H1 (cell line): ENCODE measurements around the gene CLIC1. TPM values are rescaled to one million over a fixed set of nuclear protein-coding genes. Genes with fewer than 3 reads are reported as not detected.

Experiments used
- CTCF ChIA-PET: fragments of 300-600 bp; sonication (Branson Sonifier 250); formaldehyde crosslinking; loops from one replicate; lab custom pipeline; 2021; ENCODE audit not compliant: partially characterized antibody; lab: Charles Lee
- POLR2A ChIA-PET: fragments of 300-600 bp; sonication (Branson Sonifier 250); formaldehyde crosslinking; loops from one replicate; lab custom pipeline; 2021; ENCODE audit warnings: inconsistent platforms; ENCODE audit not compliant: partially characterized antibody; lab: Charles Lee
- DNase-seq, 2 experiments: peaks; one replicate each; pipeline versions ENCODE4 v3.0.0 to v3.0.0-alpha.2; 2010 to 2022; ENCODE audit warnings: low spot score in 2 of 2, low read depth in 1 of 2, mixed read lengths in 1 of 2
- FAIRE-seq: peaks from 2 replicates; lab custom pipeline; 2011; peaks lifted over from hg19 to GRCh38; lab: Jason Lieb, UNC
- H2AFZ ChIP-seq: 2 replicates; pipeline ENCODE4 v1.8.1; 2012; ENCODE audit warnings: low read length, inconsistent platforms
- H2AK5ac ChIP-seq: 2 replicates; pipeline ENCODE4 v1.6.1; 2013; ENCODE audit warnings: low read depth, low read length
- H2BK120ac ChIP-seq: replicated peaks from 2 replicates; pipeline ENCODE3; 2013; ENCODE audit warnings: low read depth, low read length, inconsistent platforms
- H2BK12ac ChIP-seq: 2 replicates; pipeline ENCODE4 v1.6.1; 2013; ENCODE audit warnings: low read depth, low read length
- H2BK15ac ChIP-seq: 2 replicates; pipeline ENCODE4 v1.6.1; 2013; ENCODE audit warnings: low read length
- H2BK20ac ChIP-seq: 2 replicates; pipeline ENCODE4 v1.6.1; 2013; ENCODE audit warnings: low read length
- H2BK5ac ChIP-seq: 2 replicates; pipeline ENCODE4 v1.6.1; 2013; ENCODE audit warnings: low read depth, low read length
- H3K14ac ChIP-seq: 2 replicates; pipeline ENCODE4 v1.6.1; 2013; ENCODE audit warnings: inconsistent platforms; ENCODE audit not compliant: insufficient read length
- H3K18ac ChIP-seq: 2 replicates; pipeline ENCODE4 v1.6.1; 2013; ENCODE audit warnings: low read length; ENCODE audit errors: extremely low read depth
- H3K23ac ChIP-seq: 2 replicates; pipeline ENCODE4 v1.6.1; 2013; ENCODE audit warnings: inconsistent platforms; ENCODE audit not compliant: insufficient read length
- H3K23me2 ChIP-seq: 2 replicates; pipeline ENCODE4 v1.6.1; 2013; ENCODE audit warnings: low read depth, low read length
- H3K27ac ChIP-seq: 2 replicates; pipeline ENCODE4 v1.6.1; 2011; ENCODE audit warnings: low read depth, low read length, inconsistent platforms
- H3K27me3 ChIP-seq, 4 experiments: replicated peaks in 1 of 4; 1 replicate in 1 of 4; 2 replicates in 3 of 4; pipeline versions ENCODE4 v1.6.1 to v1.8.1; 2011 to 2013; ENCODE audit warnings: low read length in 3 of 4, mild to moderate bottlenecking in 3 of 4, inconsistent platforms in 2 of 4, mixed read lengths in 2 of 4, moderate library complexity in 1 of 4; ENCODE audit not compliant: control insufficient read depth in 3 of 4, insufficient read depth in 3 of 4; ENCODE audit errors: extremely low read depth in 1 of 4
- H3K36me3 ChIP-seq, 4 experiments: 2 replicates each; pipeline versions ENCODE4 v1.6.1 to v1.8.1; 2011 to 2013; ENCODE audit warnings: mild to moderate bottlenecking in 4 of 4, low read length in 3 of 4, moderate library complexity in 2 of 4, control low read depth in 1 of 4, inconsistent platforms in 1 of 4; ENCODE audit not compliant: insufficient read depth in 4 of 4, control insufficient read depth in 2 of 4
- H3K4ac ChIP-seq: replicated peaks from 2 replicates; pipeline ENCODE3; 2013; ENCODE audit warnings: low read length, low read depth, mixed read lengths, inconsistent platforms; ENCODE audit not compliant: insufficient read length
- H3K4me1 ChIP-seq, 4 experiments: replicated peaks in 1 of 4; 1 replicate in 1 of 4; 2 replicates in 3 of 4; pipeline versions ENCODE4 v1.6.1 to v1.8.1; 2011 to 2013; ENCODE audit warnings: low read length in 3 of 4, inconsistent platforms in 2 of 4, mixed read lengths in 1 of 4; ENCODE audit not compliant: insufficient read depth in 4 of 4, control insufficient read depth in 3 of 4
- H3K4me2 ChIP-seq, 2 experiments: 2 replicates each; pipeline versions ENCODE4 v1.6.1 to v1.8.1; 2011 to 2013; ENCODE audit warnings: low read depth in 2 of 2, low read length in 2 of 2, control low read depth in 1 of 2, inconsistent platforms in 1 of 2, mild to moderate bottlenecking in 1 of 2; ENCODE audit not compliant: insufficient read depth in 1 of 2
- H3K4me3 ChIP-seq, 4 experiments: fragments of 200-600, 300-600 bp in 1 of 4; sonication (generic), shearing (Covaris generic), sonication (Bioruptor Twin) in 1 of 4; 2 replicates each; pipeline versions ENCODE4 v1.5.1 to v1.8.1; 2011 to 2016; ENCODE audit warnings: low read length in 4 of 4, low read depth in 3 of 4, control low read depth in 2 of 4, inconsistent platforms in 2 of 4, mild to moderate bottlenecking in 2 of 4, mixed read lengths in 1 of 4, moderate library complexity in 1 of 4; ENCODE audit not compliant: insufficient read depth in 2 of 4; ENCODE audit errors: extremely low read depth in 1 of 4
- H3K56ac ChIP-seq: replicated peaks from 2 replicates; pipeline ENCODE3; 2013; ENCODE audit warnings: low read depth, mild to moderate bottlenecking, mixed read lengths, low read length, inconsistent platforms; ENCODE audit not compliant: insufficient read length
- H3K79me1 ChIP-seq: 2 replicates; pipeline ENCODE4 v1.6.1; 2013; ENCODE audit warnings: low read depth, low read length, control low read depth
- H3K79me2 ChIP-seq, 2 experiments: 2 replicates each; pipeline versions ENCODE4 v1.6.1 to v1.8.1; 2012 to 2013; ENCODE audit warnings: low read length in 2 of 2, mild to moderate bottlenecking in 2 of 2, inconsistent platforms in 1 of 2; ENCODE audit not compliant: insufficient read depth in 2 of 2, control insufficient read depth in 1 of 2
- H3K9ac ChIP-seq, 4 experiments: replicated peaks in 1 of 4; 1 replicate in 1 of 4; 2 replicates in 3 of 4; pipeline versions ENCODE4 v1.6.1 to v1.8.1; 2011 to 2013; ENCODE audit warnings: low read depth in 3 of 4, low read length in 3 of 4, control low read depth in 2 of 4, mild to moderate bottlenecking in 2 of 4, moderate library complexity in 2 of 4, inconsistent platforms in 1 of 4; ENCODE audit errors: extremely low read depth in 1 of 4
- H3K9me3 ChIP-seq, 2 experiments: 2 replicates each; pipeline versions ENCODE4 v1.6.1 to v1.8.1; 2012 to 2013; ENCODE audit warnings: mild to moderate bottlenecking in 2 of 2, moderate library complexity in 2 of 2, control low read depth in 1 of 2, inconsistent platforms in 1 of 2, low read depth in 1 of 2, low read length in 1 of 2, mixed read lengths in 1 of 2; ENCODE audit not compliant: insufficient read depth in 2 of 2
- H4K20me1 ChIP-seq, 2 experiments: replicated peaks in 1 of 2; 2 replicates each; pipeline versions ENCODE3 to v1.8.1; 2011 to 2013; ENCODE audit warnings: inconsistent platforms in 2 of 2, low read length in 2 of 2, mild to moderate bottlenecking in 1 of 2; ENCODE audit not compliant: insufficient read depth in 2 of 2, control insufficient read depth in 1 of 2
- H4K5ac ChIP-seq: 2 replicates; pipeline ENCODE4 v1.6.1; 2013; ENCODE audit warnings: low read length, low read depth, mixed read lengths, inconsistent platforms; ENCODE audit not compliant: insufficient read length
- H4K8ac ChIP-seq: 2 replicates; pipeline ENCODE4 v1.8.0; 2013; ENCODE audit warnings: mild to moderate bottlenecking, moderate library complexity, low read length, inconsistent platforms; ENCODE audit not compliant: insufficient read depth; ENCODE audit errors: extremely low read depth
- H4K91ac ChIP-seq: replicated peaks from 2 replicates; pipeline ENCODE3; 2013; ENCODE audit warnings: low read length, mixed read lengths, inconsistent platforms; ENCODE audit not compliant: insufficient read length
- CBX5 ChIP-seq: fragments of 300-800, 300-1000 bp; sonication (generic); IDR thresholded peaks from 2 replicates; pipeline ENCODE4 v1.7.1; 2016; ENCODE audit warnings: antibody characterized with exemption, low read length, low read depth
- CBX8 ChIP-seq: fragments of 300-800, 300-1000 bp; sonication (generic); IDR thresholded peaks from 2 replicates; pipeline ENCODE4 v1.7.1; 2016; ENCODE audit warnings: low read depth, low read length, borderline replicate concordance
- JUN ChIP-seq: IDR thresholded peaks from 2 replicates; pipeline ENCODE4 v1.6.1; 2011; ENCODE audit warnings: low read depth, mild to moderate bottlenecking, improper control_type of control experiment, low read length
- NANOG ChIP-seq: IDR thresholded peaks from 2 replicates; pipeline ENCODE4 v1.6.1; 2011; ENCODE audit warnings: low read length, low read depth, mild to moderate bottlenecking, inconsistent platforms; ENCODE audit not compliant: insufficient read depth, poor library complexity, severe bottlenecking
- NRF1 ChIP-seq: IDR thresholded peaks from 2 replicates; pipeline ENCODE4 v1.6.1; 2011; ENCODE audit warnings: mild to moderate bottlenecking, low read depth, low read length, improper control_type of control experiment
- RXRA ChIP-seq: IDR thresholded peaks from 2 replicates; pipeline ENCODE4 v1.6.1; 2011; ENCODE audit warnings: low read depth, mild to moderate bottlenecking, low read length, moderate library complexity; ENCODE audit not compliant: insufficient read depth
- SIN3A ChIP-seq, 2 experiments: IDR thresholded peaks in 1 of 2; conservative IDR thresholded peaks in 1 of 2; 2 replicates each; pipeline ENCODE4 v1.6.1; 2011 to 2012; ENCODE audit warnings: low read length in 2 of 2, improper control_type of control experiment in 1 of 2, low read depth in 1 of 2, mild to moderate bottlenecking in 1 of 2
- SP1 ChIP-seq: IDR thresholded peaks from 2 replicates; pipeline ENCODE4 v1.6.1; 2011; ENCODE audit warnings: low read depth, low read length
- TBP ChIP-seq: IDR thresholded peaks from 2 replicates; pipeline ENCODE4 v1.6.1; 2011; ENCODE audit warnings: low read depth, low read length, improper control_type of control experiment
- WGBS, 2 experiments: shearing (Covaris generic) in 1 of 2; methylation state at CpG; one replicate each; pipeline versions ENCODE4 v1.1.6 to v1.1.7; 2013 to 2015; ENCODE audit warnings: low lambda C conversion rate in 2 of 2, mixed read lengths in 2 of 2, inconsistent platforms in 1 of 2, low coverage in 1 of 2, missing lambda C conversion rate in 1 of 2; ENCODE audit not compliant: insufficient replicate concordance in 2 of 2, insufficient coverage in 1 of 2, insufficient read length in 1 of 2; ENCODE audit errors: extremely low coverage in 1 of 2, missing lambda C conversion rate in 1 of 2; 5-methylcytosine and 5-hydroxymethylcytosine counted together
- polyA plus RNA-seq, 7 experiments: library from polyadenylated mRNA; depleted of rRNA in 3 of 7; stranded (reverse) in 5 of 7; unstranded in 2 of 7; fragments of >200 nt in 5 of 7; fragments of 200-250 nt in 2 of 7; gene quantifications; 1 replicate in 5 of 7; 2 replicates in 1 of 7; 4 replicates in 1 of 7; pipeline versions ENCODE4 v1.2.1 to v1.2.3, GENCODE V29; 2011 to 2013; ENCODE audit warnings: missing spikeins in 2 of 7, mixed read lengths in 2 of 7
- total RNA-seq: library from RNA; stranded (reverse); fragmentation: NEBNext Ultra II Directional; extraction: Animal tissue kit (Norgen Biotek cat#: 25700); gene quantifications from 2 replicates; pipeline ENCODE4 v1.2.1, GENCODE V29; 2021

The CLIC1 gene
- total and polyA plus RNA-seq, 2 of the 8 experiments (the other 6 are each of a cell fraction or from before 2014, with no cell fraction given): 250 to 277 TPM

GRCh38 chr6:31733734-31734133 lies 2.6 kb downstream of the CLIC1 start:
- no peak for FAIRE-seq
- no peaks in the 10 kb centered on the region for H3K9me3 ChIP-seq
- H2BK20ac ChIP-seq: no peak overlapping the region
- CTCF ChIA-PET: interaction anchor here (0.8 to 3.1 kb wide), 7 partner anchors 10 to 96 kb away, joined by 3 to 12 read pairs (median 3); partner anchors contain the start of gene MPIG6B
- H2BK12ac ChIP-seq: no peak overlapping the region; the same call in 1 of the 2 replicates
- no peak overlapping the region; a peak in 1 of 7 replicates for H3K9ac ChIP-seq
- H2BK120ac ChIP-seq: no peak overlapping the region
- H3K4me2 ChIP-seq: peak overlapping the region; percentile 78 to 99; a peak in 3 of 4 replicates
- TF ChIP-seq NANOG (no peak), JUN (no peak), SP1 (no peak), NRF1 (no peak), CBX8 (no peak), CBX5 (no peak), SIN3A (conservative IDR thresholded peaks at IDR 0.05 in 1 of 2, IDR thresholded peaks at IDR 0.05 in 1 of 2; ENCODE audit: low read depth in 1 of 2, low read length in 2 of 2) (no peak), TBP (no peak), RXRA (no peak)
- H3K79me2 ChIP-seq: peaks cover 0 to 26% of the 10 kb centered on the region in 2 experiments; a peak in 2 of 4 replicates
- H3K27ac ChIP-seq: 0 out of 2 replicates have a peak overlapping the region, but pooled peaks have one; percentile 25
- H4K20me1 ChIP-seq: peaks cover 4 to 5% of the 10 kb centered on the region in 2 experiments
- no peak overlapping the region for H4K5ac ChIP-seq
- no peak overlapping the region for H3K4ac ChIP-seq
- no peak overlapping the region for H4K91ac ChIP-seq
- no peak overlapping the region for H2AFZ ChIP-seq
- no peak overlapping the region for H3K18ac ChIP-seq
- WGBS, 2 experiments: 86% methylated on average over 4 of the region's 4 CpGs; no CpG with 5 or more reads in 1 of the 2 experiments
- H4K8ac ChIP-seq: no peak overlapping the region
- no peak overlapping the region for H3K4me3 ChIP-seq
- H3K36me3 ChIP-seq: peaks cover 10 to 30% (median 21%) of the 10 kb centered on the region in 4 experiments
- no peak overlapping the region for H2BK15ac ChIP-seq
- peaks cover 20 to 33% (median 22%) of the 10 kb centered on the region in 4 experiments for H3K4me1 ChIP-seq
- H3K27me3 ChIP-seq: no peaks in the 10 kb centered on the region
- peaks cover 8% of the 10 kb centered on the region; the same call in 1 of the 2 replicates for H3K79me1 ChIP-seq
- no peak for DNase-seq
- H3K23me2 ChIP-seq: peaks cover 19% of the 10 kb centered on the region
- 0 out of 2 replicates have a peak overlapping the region, but pooled peaks have one; percentile 53 for H2BK5ac ChIP-seq
- no peak overlapping the region for H3K14ac ChIP-seq
- H2AK5ac ChIP-seq: no peak overlapping the region
- no peak overlapping the region for H3K23ac ChIP-seq
- POLR2A ChIA-PET: interaction anchor here (1.3 to 8.7 kb wide), 5 partner anchors 9 to 102 kb away, joined by 4 to 73 read pairs (median 5); partner anchors contain the start of genes CSNK2B, GPANK1, LY6G6C and MPIG6B
- H3K56ac ChIP-seq: no peak overlapping the region
